HG02571 (cell line): ENCODE measurements around the gene ELOVL5.
"Not testable (repeated sequence)": the region's sequence is repeated elsewhere in the genome, so short reads cannot be mapped to it uniquely, and the experiment has no call there.

ENCODE experiments used
- ATAC-seq: cut with Tn5 transposase; IDR thresholded peaks from one replicate; pipeline ENCODE4 v1.9.1; 2021; ENCODE audit warnings: mild to moderate bottlenecking, moderate library complexity; ENCODE audit not compliant: unreplicated experiment

Gene ELOVL5, protein sequence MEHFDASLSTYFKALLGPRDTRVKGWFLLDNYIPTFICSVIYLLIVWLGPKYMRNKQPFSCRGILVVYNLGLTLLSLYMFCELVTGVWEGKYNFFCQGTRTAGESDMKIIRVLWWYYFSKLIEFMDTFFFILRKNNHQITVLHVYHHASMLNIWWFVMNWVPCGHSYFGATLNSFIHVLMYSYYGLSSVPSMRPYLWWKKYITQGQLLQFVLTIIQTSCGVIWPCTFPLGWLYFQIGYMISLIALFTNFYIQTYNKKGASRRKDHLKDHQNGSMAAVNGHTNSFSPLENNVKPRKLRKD

DNA sequence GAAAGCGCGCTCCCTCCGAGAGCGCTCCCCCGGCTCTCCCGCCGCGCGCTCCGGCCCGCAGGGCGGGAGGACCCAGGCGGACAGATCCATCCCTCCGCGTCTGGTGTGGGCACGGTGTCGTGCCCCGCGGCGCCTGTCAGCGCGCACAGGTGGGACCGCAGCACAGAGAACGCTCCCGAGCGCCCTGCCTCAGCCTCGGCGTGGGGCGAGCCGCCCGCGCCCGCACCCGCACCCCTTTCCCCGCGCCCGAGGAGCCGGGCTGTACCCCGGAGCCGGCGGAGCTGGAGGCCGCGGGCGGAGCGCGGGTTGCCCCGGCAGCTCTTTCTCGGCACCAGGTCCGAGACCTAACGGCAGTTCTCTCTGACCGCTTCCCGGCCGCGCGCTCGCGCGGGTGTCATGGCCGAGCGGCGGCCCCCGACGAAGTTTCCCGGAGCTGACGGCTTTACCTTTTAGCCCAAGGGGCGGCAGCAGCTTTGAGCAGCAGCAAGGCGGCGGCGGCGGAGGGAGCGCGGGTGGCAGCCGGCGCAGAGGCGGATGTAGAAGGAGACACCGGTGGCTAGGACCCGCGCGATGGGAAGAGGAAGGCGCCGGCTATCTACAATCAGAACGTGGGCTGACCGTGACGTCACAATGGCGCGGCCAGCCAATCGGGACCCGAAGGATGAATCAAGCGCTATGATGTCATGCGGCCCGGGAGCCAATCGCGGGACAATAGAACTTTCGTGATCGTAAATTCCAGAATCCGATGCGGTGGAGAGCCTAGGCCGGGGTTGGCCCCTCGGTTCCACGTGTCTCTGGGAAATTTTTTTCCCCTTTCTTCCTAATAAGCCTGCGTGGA, at the start of gene ELOVL5:
Gene ELOVL5, minus strand, starts transcription at position 580 of the 838 bp plus-strand sequence. CDS start 53,251 bp downstream, outside the sequence.
- ATAC-seq: peak; percentile 66

DNA sequence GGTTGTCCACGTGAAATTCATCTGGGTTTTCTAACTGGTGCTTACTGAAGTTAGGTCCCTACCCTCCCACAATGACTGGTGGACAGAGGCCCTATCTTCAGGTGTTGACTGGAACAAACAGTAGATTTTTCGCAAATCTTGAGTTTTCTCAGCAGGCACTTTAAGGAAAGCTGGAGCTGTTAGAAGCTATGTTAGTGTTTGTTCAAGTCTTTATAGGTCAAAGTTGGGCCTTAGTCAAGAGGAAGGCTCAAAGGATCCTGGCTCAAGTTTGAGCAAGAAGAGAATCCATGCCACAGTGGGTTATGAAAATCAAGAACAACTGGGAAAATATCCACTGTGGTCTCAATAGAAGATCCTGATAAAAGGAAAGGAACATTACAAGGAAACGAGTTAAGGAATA, 48.5 kb upstream of the ELOVL5 start:
- ATAC-seq: no peak

DNA sequence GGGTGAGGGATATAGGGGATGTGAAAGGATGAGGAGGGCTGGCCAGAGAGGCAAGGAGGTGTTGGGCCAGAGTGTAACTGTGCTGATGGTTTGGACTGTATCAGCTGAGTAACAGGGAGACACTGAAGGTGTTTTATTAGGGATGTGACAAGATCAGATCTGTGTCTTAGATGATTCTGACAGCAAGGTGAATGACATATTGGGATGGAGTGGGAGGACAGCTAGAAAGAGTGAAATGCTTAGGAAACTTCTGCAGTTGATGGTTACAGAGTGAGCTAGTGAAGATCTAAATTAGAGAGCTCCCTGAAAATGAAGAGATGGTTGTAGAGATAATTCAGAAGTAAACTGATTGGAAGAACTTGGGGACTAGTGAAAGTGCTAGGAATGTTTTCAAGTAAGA, 47.2 kb upstream of the ELOVL5 start:
- ATAC-seq: no peak

DNA sequence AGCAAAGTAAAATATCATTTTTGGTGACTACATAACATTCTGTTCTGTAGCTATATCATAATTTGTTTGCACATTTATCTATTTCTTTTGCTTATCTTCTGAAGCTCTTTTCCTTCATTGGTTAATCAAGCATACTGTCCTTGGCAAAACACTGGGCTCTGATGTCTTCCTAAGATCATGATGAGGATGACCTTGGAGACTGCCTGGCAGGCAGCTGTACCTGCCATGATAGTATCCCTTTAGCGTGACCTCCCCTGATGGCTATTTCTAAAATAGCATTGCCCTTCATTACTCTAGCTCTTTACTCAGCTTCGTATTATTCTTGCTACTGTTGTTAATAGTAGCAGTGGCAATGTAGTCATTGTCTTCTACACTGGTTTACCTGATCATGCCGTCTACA, 46.0 kb upstream of the ELOVL5 start:
- ATAC-seq: no peak

DNA sequence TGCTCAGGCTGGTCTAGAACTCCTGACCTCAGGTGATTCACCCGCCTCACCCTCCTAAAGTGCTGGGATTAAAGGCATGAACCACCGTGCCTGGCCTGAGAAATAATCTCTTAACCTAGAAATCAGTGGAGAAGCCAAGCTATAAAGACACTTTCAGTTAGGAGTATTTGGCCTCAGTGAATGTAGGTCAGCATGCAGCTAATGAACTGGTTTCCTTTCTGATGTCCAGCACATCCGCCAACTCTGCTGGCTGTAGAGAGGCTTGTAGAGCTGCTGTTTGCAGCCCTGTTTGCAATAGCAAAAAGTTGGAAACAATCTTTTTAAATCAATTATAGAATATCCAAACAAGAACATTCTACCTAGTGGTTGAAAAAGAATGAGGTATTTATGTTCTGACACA, 42.4 kb upstream of the ELOVL5 start:
- ATAC-seq: no peak

DNA sequence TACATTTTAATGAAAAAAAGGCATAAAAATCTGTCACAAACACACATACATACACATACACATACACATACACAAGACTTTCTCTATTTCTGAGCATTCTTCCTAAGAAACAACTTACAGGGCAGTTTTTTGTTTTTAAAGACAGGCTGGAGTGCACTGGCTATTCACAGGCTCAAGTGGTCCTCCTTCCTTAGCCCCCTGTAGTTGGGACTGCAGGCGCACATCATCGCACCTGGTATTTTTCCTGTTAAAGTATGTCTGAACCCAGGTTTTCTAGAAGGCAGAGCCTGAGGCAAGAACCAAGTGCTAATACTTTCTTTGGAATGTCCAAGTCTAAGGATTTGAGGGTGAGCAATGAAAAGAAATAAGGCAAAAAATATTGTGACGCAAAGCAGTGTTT, 41.3 kb upstream of the ELOVL5 start:
- ATAC-seq: no peak

DNA sequence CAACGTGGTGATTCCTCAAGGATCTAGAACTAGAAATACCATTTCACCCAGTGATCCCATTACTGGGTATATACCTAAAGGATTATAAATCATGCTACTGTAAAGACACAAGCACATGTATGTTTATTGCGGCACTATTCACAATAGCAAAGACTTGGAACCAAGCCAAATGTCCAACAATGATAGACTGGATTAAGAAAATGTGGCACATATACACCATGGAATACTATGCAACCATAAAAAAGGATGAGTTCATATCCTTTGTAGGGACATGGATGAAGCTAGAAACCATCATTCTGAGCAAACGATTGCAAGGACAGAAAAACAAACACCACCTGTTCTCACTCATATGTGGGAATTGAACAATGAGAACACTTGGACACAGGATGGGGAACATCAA, 39.9 kb upstream of the ELOVL5 start:
- not testable (repeated sequence) for ATAC-seq

DNA sequence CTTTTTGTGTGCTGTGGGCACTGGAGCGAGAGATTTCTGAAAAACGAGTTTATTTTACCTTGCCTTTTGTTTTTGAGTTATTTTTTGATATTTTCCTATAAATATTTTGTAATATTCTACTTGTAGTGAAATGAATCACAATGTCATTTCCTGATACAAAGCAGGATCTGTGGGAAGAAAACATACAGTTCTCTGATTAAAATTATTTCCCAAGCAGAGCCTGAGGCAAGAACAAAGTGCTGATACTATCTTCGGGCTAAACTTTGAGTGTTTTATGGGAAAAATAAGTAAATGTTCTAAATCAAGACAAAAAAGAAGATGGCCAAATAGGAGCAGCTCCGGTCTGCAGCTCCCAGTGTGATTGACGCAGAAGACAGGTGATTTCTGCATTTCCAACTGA, 33.7 kb upstream of the ELOVL5 start:
- no peak for ATAC-seq

DNA sequence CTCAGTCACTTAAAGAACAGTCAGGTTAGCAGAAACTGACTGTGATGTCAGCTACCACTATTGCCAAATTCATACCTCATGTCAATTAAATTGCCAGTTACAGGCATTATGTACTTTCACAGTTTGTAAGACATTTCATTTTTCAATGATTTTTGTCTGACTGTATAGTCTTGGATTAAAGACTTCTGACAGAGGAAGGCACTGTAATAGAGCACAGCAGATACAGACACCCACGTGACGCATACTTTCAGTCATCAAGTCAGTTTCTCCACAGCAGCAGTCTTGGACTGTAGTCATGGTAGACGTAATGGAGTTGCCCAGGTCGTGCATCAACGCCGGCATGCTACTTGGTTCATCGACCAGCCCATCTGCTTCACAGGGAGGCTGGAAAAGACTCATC, 29.5 kb upstream of the ELOVL5 start:
- ATAC-seq: no peak

DNA sequence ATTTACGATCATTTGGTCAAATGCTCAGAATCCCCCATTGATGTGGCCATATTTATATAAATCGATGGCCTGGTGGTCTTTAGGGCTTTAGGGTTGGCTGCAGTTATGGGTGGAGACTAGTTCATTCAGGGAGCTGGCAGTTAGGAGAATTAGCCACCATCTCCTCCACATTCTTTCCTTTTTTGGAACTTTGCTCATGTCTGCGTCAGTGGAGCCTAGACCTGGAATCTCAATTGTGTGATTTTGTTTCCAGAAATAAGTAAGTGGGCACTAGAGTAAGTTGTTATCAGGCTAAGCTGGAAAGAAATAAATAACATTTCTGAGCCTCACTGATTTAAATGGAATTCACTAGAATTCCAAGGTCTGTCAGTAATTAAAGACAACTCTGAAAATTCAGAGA, 29.0 kb upstream of the ELOVL5 start:
- no peak for ATAC-seq

DNA sequence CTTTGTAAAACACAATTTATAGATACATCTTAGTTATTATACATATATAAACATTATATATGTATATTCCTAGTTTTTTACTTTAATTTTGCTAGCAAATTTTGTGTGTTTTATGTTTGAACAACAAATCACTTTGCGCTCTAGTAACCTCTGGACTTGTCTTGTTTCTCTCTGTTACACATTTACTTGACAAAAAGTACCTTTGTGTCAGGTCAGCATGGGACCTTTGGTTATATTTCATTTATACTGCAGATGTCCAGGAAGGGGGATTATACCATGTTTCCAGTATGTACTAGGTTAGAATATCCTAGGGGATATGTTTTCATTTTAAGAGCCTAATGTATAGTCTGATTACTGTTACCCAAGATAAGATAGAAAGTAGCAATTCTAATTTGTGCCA, 28.5 kb upstream of the ELOVL5 start:
- no peak for ATAC-seq

DNA sequence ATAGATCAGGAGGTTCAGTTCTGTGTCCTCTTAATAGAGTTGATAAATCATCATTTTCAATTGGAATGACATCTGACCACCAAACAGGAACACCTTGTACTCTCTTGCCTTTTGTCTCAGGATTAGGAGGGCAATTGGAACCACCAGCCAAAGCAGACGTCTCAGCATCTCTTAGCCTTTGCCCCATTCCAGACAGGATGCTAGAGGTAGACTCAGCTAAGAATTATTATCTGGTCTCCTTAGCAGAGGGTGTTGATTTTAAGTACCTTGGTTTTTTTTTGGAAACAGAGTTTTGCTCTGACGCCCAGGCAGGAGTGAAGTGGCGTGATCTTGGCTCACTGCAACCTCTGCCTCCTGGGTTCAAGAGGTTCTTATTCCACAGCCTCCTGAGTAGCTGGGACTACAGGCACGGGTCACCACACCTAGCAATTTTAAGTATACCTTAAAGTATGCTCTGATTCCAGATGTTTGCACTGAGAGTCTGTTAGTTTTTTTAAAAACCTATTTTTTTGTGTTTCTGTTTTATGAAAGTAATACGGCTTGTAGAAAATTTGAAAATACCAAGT, 28.0 kb upstream of the ELOVL5 start:
- no peak for ATAC-seq

DNA sequence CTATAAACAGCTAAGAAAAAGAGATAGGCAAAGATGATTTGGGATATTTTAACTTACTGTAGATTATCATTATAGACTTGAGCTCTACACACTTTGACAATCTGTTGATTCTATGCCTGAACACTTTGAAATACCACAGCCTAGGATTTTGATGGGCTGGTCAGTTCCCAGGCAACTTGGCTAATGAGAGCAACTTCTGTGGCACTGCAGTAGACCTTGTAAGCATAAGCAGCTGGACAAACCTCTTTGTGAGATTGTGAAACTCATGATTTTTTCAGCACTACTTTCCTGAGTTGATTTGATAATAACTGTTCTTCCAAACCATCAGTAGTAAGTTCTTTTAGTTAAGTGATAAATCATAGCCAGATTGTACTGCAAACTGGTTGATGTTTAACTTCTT, 27.1 kb upstream of the ELOVL5 start:
- no peak for ATAC-seq

DNA sequence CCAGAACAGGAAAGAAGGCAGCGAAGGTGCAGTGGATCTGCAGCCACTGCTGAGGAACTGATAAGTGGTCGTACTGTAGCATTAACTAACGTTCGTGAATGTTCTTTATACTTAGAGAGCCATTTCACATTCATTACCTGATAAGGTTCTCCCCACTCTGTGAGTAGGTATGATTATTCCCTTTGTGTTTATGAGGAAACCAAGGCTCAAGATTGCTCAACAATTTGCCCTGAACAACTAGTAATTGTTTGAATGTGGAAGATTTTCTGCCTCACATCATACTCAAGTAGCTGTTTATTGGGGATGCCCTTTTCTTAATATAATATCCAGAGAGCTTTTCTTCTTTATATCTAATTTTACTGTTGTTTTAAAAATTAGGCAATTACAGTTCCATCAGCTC, 24.9 kb upstream of the ELOVL5 start:
- no peak for ATAC-seq

DNA sequence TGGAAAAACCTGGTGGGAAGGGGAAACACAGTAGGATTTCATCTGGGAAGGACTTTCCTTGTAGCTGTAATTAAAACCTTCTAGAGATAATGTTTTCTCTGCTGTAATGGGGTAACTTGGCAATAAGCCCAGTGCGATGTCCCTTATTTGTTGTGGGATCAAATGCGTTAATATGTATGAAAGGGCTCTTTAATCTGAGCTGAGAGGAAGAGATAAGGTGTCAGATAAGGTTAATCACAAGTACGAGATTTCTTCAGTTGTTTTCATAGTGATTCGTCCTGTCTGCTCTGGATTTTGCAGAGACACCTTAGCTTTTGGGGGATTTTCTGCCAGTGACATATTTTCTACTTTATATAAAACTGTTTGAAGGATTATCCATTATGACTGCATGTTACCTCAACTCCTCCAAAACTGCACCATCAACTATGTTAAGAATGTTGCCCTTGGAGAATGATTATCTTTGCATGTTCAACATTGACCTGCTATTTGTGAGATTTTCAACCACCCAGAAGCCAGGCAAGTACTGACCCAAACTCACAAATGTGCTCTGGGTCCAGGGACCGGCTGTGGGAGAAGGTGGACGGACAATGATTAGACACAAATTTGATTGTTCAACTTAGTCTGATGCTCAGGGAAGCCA, 21.2 kb upstream of the ELOVL5 start:
- ATAC-seq: no peak

DNA sequence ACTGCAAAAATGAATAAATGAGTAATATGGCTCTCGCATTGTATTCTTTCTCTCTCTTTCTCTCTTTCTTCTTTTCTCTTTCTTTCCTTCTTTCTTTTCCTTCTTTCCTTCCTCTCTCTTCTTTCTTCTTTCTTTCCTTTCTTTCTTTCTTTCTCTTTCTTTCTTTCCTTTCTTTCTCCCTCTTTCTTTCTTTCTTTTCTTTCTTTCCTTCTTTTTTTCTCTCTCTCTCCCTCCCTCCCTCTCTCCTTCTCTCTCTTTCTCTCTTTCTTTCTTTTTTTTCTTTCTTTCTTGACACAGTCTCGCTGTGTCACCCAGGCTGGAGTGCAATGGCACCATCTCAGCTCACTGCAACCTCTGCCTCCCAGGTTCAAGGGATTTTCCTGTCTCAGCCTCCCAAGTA, 20.3 kb upstream of the ELOVL5 start:
- ATAC-seq: no peak

DNA sequence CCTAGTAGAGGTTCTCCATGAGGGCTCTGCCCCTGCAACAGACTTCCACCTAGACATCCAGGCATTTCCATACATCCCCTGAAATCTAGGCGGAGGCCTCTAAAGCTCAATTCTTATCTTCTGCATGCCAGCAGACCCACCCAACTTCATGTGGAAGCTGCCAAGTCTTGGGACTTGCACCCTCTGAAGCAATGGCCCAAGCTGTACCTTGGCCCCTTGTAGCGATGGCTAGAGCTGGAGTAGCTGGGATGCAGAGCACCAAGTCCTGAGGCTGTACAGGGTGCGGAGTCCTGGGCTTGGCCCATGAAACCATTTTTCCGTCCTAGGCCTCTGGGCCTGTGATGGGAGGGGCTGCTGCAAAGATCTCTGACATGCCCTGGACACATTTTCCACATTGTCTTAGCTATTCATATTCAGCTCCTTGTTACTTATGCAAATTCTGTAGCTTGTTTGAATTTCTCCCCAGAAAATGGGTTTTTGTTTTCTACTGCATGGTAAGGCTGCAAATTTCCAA, 17.4 kb upstream of the ELOVL5 start:
- no peak for ATAC-seq

DNA sequence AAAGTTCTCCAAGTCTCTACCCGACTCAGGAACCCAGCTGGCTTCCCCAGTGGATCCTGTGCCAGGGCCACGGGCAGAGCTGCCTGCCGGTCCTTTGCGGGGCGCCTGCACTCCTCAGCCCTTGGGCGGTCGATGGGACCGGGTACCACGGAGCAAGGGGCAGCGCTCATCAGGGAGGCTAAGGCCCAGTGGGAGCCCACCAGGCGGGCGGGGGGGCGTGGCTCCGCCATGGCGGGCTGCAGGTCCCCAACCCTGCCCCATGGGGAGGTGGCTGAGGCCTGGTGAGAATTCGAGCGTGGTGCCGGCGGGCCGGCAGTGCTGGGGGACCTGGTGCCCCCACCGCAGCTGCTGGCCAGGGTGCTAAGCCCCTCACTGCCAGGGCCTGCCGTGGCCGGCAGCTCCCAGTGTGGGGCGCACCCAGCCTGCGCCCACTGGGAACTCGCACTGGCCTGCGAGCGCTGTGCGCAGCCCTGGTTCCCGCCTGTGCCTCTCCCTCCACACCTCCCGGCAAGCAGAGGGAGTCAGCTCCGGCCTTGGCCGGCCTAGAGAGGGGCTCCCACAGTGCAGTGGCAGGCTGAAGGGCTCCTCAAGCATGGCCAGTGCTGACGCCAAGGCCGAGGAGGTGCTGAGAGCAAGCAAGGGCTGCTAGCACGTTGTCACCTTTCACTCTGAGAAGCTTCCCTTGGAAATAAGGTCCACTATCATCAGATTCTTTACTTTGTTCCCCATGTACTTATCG, 14.8 kb upstream of the ELOVL5 start:
- ATAC-seq: no peak

DNA sequence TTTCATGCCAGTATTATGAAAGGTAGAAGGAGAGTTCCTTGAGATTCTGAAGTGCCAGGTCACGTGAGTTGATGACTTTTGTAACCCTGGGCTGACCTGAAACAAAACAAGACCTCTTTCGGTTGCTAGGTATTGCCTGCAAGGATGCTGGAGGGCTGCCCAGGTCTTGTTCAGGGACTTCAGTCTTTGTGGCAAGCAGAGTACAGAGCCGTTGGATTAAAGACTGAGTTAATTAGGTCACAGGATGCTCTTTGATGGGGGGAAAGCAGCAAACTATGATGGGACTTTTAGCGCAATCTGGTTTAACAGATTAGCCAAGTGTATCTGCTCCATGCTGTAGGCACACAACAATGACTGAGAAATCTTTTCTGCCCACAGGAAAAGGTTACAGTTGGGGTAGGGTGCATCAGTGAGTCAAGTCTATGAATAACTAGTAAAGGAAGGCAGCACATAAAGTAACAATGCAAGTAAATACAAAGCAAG, 12.8 kb upstream of the ELOVL5 start:
- ATAC-seq: no peak

DNA sequence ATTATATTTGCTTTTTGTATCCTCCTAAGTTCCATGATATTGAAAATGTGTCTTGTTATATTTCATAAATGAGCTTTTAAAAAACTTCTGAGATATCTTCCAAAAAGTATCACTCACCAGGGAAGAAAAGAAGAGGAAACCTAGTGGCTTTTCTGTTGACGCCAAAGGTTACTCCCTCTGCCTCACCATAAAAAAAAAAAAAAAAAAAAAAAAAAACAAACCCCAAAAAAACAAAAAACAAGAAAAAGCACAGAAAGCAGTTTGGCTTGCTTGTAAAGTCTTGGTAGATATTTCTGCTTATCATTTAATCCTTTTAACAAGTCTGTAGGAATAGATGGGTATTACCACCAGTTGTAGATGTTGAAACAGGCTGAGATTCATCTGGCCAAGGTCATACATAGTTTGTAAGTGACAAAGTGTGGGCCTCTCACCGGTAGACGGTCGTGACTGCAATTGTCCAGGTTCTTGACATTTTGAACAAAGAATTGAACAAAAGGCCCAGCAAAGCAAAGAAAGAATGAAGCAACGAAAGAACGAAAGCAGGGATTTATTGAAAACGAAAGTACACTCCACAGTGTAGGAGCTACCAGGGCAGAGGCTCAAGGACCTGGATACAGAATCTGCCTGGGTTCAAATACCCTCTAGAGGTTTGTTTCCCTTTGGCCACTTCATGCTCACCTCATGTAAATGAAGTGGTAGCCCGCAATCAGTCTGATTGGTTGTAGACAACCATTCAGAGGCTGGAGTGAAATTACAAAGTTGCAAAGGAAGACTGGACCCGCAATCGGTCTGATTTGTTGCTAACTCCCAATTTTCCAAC, 11.6 kb upstream of the ELOVL5 start:
- ATAC-seq: no peak
